MM.1S (cell line): Measurements from ENCODE around the gene TNFRSF12A.

Experiments
- DNase-seq: peaks from one replicate; pipeline ENCODE4 v3.0.0-alpha.2; 2015
- H2AFZ ChIP-seq: fragments of 300-600 bp; sonication (generic); 2 replicates; pipeline ENCODE4 v1.6.0; 2016; ENCODE audit warnings: antibody characterized with exemption, low read length
- H3F3A ChIP-seq: fragments of 300-600 bp; sonication (generic); 2 replicates; pipeline ENCODE4 v1.6.1; 2016; ENCODE audit warnings: mild to moderate bottlenecking, antibody characterized with exemption, low read length, moderate library complexity, mixed read lengths; ENCODE audit not compliant: insufficient read depth
- H3K27ac ChIP-seq: fragments of 300-600 bp; sonication (generic); 2 replicates; pipeline ENCODE4 v1.5.1; 2016; ENCODE audit warnings: mild to moderate bottlenecking, low read length
- H3K27me3 ChIP-seq: fragments of 300-600 bp; sonication (generic); replicated peaks from 2 replicates; pipeline ENCODE4 v1.6.0; 2016; ENCODE audit warnings: low read length; ENCODE audit not compliant: insufficient read depth
- H3K36me3 ChIP-seq: fragments of 300-600 bp; sonication (generic); replicated peaks from 2 replicates; pipeline ENCODE4 v1.6.1; 2016; ENCODE audit warnings: mild to moderate bottlenecking, low read length, mixed read lengths; ENCODE audit not compliant: insufficient read depth
- H3K4me1 ChIP-seq: fragments of 300-600 bp; sonication (generic); 2 replicates; pipeline ENCODE4 v1.6.1; 2016; ENCODE audit warnings: low read length, mixed read lengths
- H3K4me2 ChIP-seq: fragments of 300-600 bp; sonication (generic); 2 replicates; pipeline ENCODE4 v1.6.0; 2016; ENCODE audit warnings: low read depth, low read length
- H3K4me3 ChIP-seq: fragments of 300-600 bp; sonication (generic); 2 replicates; pipeline ENCODE4 v1.5.1; 2016; ENCODE audit warnings: low read length, mixed read lengths
- H3K79me2 ChIP-seq: fragments of 300-600 bp; sonication (generic); 2 replicates; pipeline ENCODE4 v1.6.1; 2016; ENCODE audit warnings: mixed run types, low read length, mixed read lengths
- H3K9ac ChIP-seq: fragments of 300-600 bp; sonication (generic); 2 replicates; pipeline ENCODE4 v1.6.1; 2016; ENCODE audit warnings: low read length, mixed read lengths
- H3K9me2 ChIP-seq: fragments of 300-600 bp; sonication (generic); replicated peaks from 2 replicates; pipeline ENCODE4 v1.6.1; 2016; ENCODE audit warnings: mild to moderate bottlenecking, low read length, mixed read lengths; ENCODE audit not compliant: insufficient read depth
- H3K9me3 ChIP-seq: fragments of 300-600 bp; sonication (generic); replicated peaks from 2 replicates; pipeline ENCODE4 v1.6.1; 2016; ENCODE audit warnings: mild to moderate bottlenecking, low read length, mixed read lengths; ENCODE audit not compliant: insufficient read depth
- H4K20me1 ChIP-seq: fragments of 300-600 bp; sonication (generic); 2 replicates; pipeline ENCODE4 v1.6.1; 2016; ENCODE audit warnings: mild to moderate bottlenecking, low read length, moderate library complexity, mixed read lengths; ENCODE audit not compliant: insufficient read depth
- CTCF ChIP-seq: fragments of 300-600 bp; sonication (generic); IDR thresholded peaks from 2 replicates; pipeline ENCODE4 v1.5.1; 2016; ENCODE audit warnings: antibody characterized with exemption, low read length, mixed read lengths
- EZH2 ChIP-seq: fragments of 300-600 bp; sonication (generic); optimal IDR thresholded peaks from 2 replicates; pipeline ENCODE3; 2017; ENCODE audit warnings: low read depth, mild to moderate bottlenecking, antibody characterized with exemption, low read length, mixed read lengths
- EZH2phosphoT487 ChIP-seq: fragments of 300-600 bp; sonication (generic); IDR thresholded peaks from 2 replicates; pipeline ENCODE4 v1.6.1; 2018; ENCODE audit warnings: antibody characterized with exemption, low read length

The TNFRSF12A gene

GRCh38 chr16:3063625-3064386 is 43.6 kb downstream of the TNFRSF12A start:
- H2AFZ ChIP-seq = no peak overlapping the region
- H3K4me3 ChIP-seq = no peak overlapping the region
- H3K4me2 ChIP-seq = no peak overlapping the region
- no peak overlapping the region for H3K27ac ChIP-seq
- no peaks in the 10 kb centered on the region for H3K36me3 ChIP-seq
- DNase-seq = no peak
- no peak for TF ChIP-seq EZH2phosphoT487
- TF ChIP-seq CTCF = no peak
- TF ChIP-seq EZH2 = no peak
- no peaks in the 10 kb centered on the region for H3F3A ChIP-seq
- peaks cover 12% of the 10 kb centered on the region; the same call in 1 of the 2 replicates for H3K4me1 ChIP-seq
- no peak overlapping the region for H3K9ac ChIP-seq
- H3K9me2 ChIP-seq = no peaks in the 10 kb centered on the region
- peaks cover 65% of the 10 kb centered on the region for H3K27me3 ChIP-seq
- H4K20me1 ChIP-seq = no peaks in the 10 kb centered on the region
- H3K79me2 ChIP-seq = no peaks in the 10 kb centered on the region
- H3K9me3 ChIP-seq = no peaks in the 10 kb centered on the region

- Histone ChIP-seq H3K4me1 (peaks cover 9% of the 10 kb centered on the region; the same call in 1 of the 2 replicates), H3K27ac (no peak within 1 kb of the TSS), H3K79me2 (no peaks in the 10 kb centered on the region), H3K36me3 (no peaks in the 10 kb centered on the region), H3K9me2 (no peaks in the 10 kb centered on the region), H3K4me3 (no peak within 1 kb of the TSS), H3K27me3 (peaks cover 61% of the 10 kb centered on the region), H3K9ac (no peak within 1 kb of the TSS), H3K9me3 (no peaks in the 10 kb centered on the region), H4K20me1 (no peaks in the 10 kb centered on the region), H2AFZ (peak within 1 kb of the TSS; percentile 31; the same call in 1 of the 2 replicates), H3F3A (no peaks in the 10 kb centered on the region), H3K4me2 (no peak within 1 kb of the TSS; the same call in 1 of the 2 replicates)
- no peak for TF ChIP-seq EZH2phosphoT487
- no peak for TF ChIP-seq CTCF
- no peak for TF ChIP-seq EZH2
- DNase-seq = no peak
Measured at GRCh38 chr16:3065069-3065741, 45.0 kb downstream of the TNFRSF12A start, which contains the start of gene IL32. TSS of gene IL32 (plus strand) at chr16:3065640. CDS start at chr16:3065812, 172 bp downstream.

- DNase-seq = no peak
- Histone ChIP-seq H3K79me2 (no peaks in the 10 kb centered on the region), H3K27me3 (peaks cover 54% of the 10 kb centered on the region), H3K27ac (no peak overlapping the region), H3K9me3 (no peaks in the 10 kb centered on the region), H3F3A (no peaks in the 10 kb centered on the region), H3K9me2 (no peaks in the 10 kb centered on the region), H3K4me3 (no peak overlapping the region), H4K20me1 (no peaks in the 10 kb centered on the region), H3K4me2 (no peak overlapping the region; the same call in 1 of the 2 replicates), H3K4me1 (peaks cover 9% of the 10 kb centered on the region; the same call in 1 of the 2 replicates), H2AFZ (no peak overlapping the region; the same call in 1 of the 2 replicates), H3K9ac (no peak overlapping the region), H3K36me3 (no peaks in the 10 kb centered on the region)
- TF ChIP-seq CTCF (no peak), EZH2 (no peak), EZH2phosphoT487 (no peak)
Measured at GRCh38 chr16:3065742-3066439, 45.7 kb downstream of the TNFRSF12A start.
